H9 (cell line): ENCODE data around the gene B9D2. TPM values are rescaled to one million over a fixed set of nuclear protein-coding genes. Genes with fewer than 3 reads are reported as not detected.

Source experiments
- DNase-seq: peaks from one replicate; pipeline ENCODE4 v3.0.0-alpha.2; 2017
- H2AFZ ChIP-seq: one replicate; pipeline ENCODE4 v1.6.1; 2013; ENCODE audit warnings: mild to moderate bottlenecking, low read length, control low read depth, moderate library complexity
- H2AK5ac ChIP-seq: 2 replicates; pipeline ENCODE4 v1.6.1; 2013; ENCODE audit warnings: low read length, control low read depth, mixed read lengths; ENCODE audit not compliant: insufficient read length
- H2BK120ac ChIP-seq: one replicate; pipeline ENCODE4 v1.6.1; 2013; ENCODE audit warnings: low read depth, mild to moderate bottlenecking, low read length, control low read depth, inconsistent platforms; ENCODE audit not compliant: poor library complexity, severe bottlenecking
- H2BK12ac ChIP-seq: 2 replicates; pipeline ENCODE4 v1.6.1; 2013; ENCODE audit warnings: low read length, control low read depth, mixed read lengths, low read depth; ENCODE audit not compliant: insufficient read length
- H2BK15ac ChIP-seq: 2 replicates; pipeline ENCODE4 v1.6.1; 2013; ENCODE audit warnings: low read depth, low read length, control low read depth
- H2BK20ac ChIP-seq: one replicate; pipeline ENCODE4 v1.6.1; 2013; ENCODE audit warnings: low read depth, mild to moderate bottlenecking, low read length, control low read depth, inconsistent platforms; ENCODE audit not compliant: poor library complexity, severe bottlenecking
- H2BK5ac ChIP-seq: 2 replicates; pipeline ENCODE4 v1.6.1; 2013; ENCODE audit warnings: low read length, control low read depth, mixed read lengths; ENCODE audit not compliant: insufficient read length
- H3K14ac ChIP-seq: 2 replicates; pipeline ENCODE4 v1.6.1; 2013; ENCODE audit warnings: low read length, control low read depth; ENCODE audit not compliant: insufficient read depth
- H3K18ac ChIP-seq: 2 replicates; pipeline ENCODE4 v1.6.1; 2013; ENCODE audit warnings: low read depth, mild to moderate bottlenecking, mixed read lengths, low read length, control low read depth; ENCODE audit not compliant: insufficient read length
- H3K23ac ChIP-seq: 2 replicates; pipeline ENCODE4 v1.6.1; 2013; ENCODE audit warnings: low read length, control low read depth, mixed read lengths, low read depth; ENCODE audit not compliant: insufficient read length
- H3K23me2 ChIP-seq: 2 replicates; pipeline ENCODE4 v1.6.1; 2013; ENCODE audit warnings: low read depth, mild to moderate bottlenecking, mixed read lengths, low read length, control low read depth; ENCODE audit not compliant: insufficient read length, poor library complexity, severe bottlenecking
- H3K27ac ChIP-seq: 2 replicates; pipeline ENCODE4 v1.5.1; 2013; ENCODE audit warnings: low read length, control low read depth, mixed read lengths, low read depth; ENCODE audit not compliant: insufficient read length
- H3K27me3 ChIP-seq: 2 replicates; pipeline ENCODE4 v1.6.1; 2013; ENCODE audit warnings: low read length, control low read depth, inconsistent platforms; ENCODE audit not compliant: insufficient read depth
- H3K4ac ChIP-seq: 2 replicates; pipeline ENCODE4 v1.6.1; 2013; ENCODE audit warnings: low read depth, mild to moderate bottlenecking, control low read depth, inconsistent platforms, low read length, moderate library complexity
- H3K4me1 ChIP-seq: 2 replicates; pipeline ENCODE4 v1.6.1; 2013; ENCODE audit warnings: low read length, control low read depth, inconsistent platforms; ENCODE audit not compliant: insufficient read depth
- H3K4me2 ChIP-seq: 2 replicates; pipeline ENCODE4 v1.6.1; 2013; ENCODE audit warnings: low read length, control low read depth, mixed read lengths; ENCODE audit not compliant: insufficient read length, insufficient read depth
- H3K56ac ChIP-seq: 2 replicates; pipeline ENCODE4 v1.6.1; 2013; ENCODE audit warnings: low read depth, mild to moderate bottlenecking, mixed read lengths, low read length, control low read depth; ENCODE audit not compliant: insufficient read length
- H3K79me1 ChIP-seq: 2 replicates; pipeline ENCODE4 v1.6.1; 2013; ENCODE audit warnings: low read depth, mild to moderate bottlenecking, moderate library complexity, low read length, control low read depth, inconsistent platforms; ENCODE audit not compliant: insufficient read depth, poor library complexity, severe bottlenecking
- H3K79me2 ChIP-seq: 2 replicates; pipeline ENCODE4 v1.6.1; 2013; ENCODE audit warnings: low read length, control low read depth, inconsistent platforms; ENCODE audit not compliant: insufficient read depth
- H3K9ac ChIP-seq: 2 replicates; pipeline ENCODE4 v1.6.1; 2013; ENCODE audit warnings: low read length, control low read depth, mixed read lengths; ENCODE audit not compliant: insufficient read length; ENCODE audit errors: extremely low read depth
- H3K9me3 ChIP-seq: one replicate; pipeline ENCODE4 v1.6.1; 2013; ENCODE audit warnings: low read depth, low read length, inconsistent platforms; ENCODE audit not compliant: control insufficient read depth
- H3T11ph ChIP-seq: one replicate; pipeline ENCODE4 v1.6.1; 2013; ENCODE audit warnings: mild to moderate bottlenecking, low read length, control low read depth, inconsistent platforms
- H4K20me1 ChIP-seq: one replicate; pipeline ENCODE4 v1.6.1; 2013; ENCODE audit not compliant: control insufficient read depth, insufficient read length, insufficient read depth
- H4K5ac ChIP-seq: 2 replicates; pipeline ENCODE4 v1.6.1; 2013; ENCODE audit warnings: low read depth, mild to moderate bottlenecking, mixed read lengths, low read length, control low read depth; ENCODE audit not compliant: insufficient read length
- H4K8ac ChIP-seq: replicated peaks from 2 replicates; pipeline ENCODE4 v1.6.1; 2013; ENCODE audit warnings: low read length, control low read depth, mixed read lengths, low read depth; ENCODE audit not compliant: insufficient read length
- H4K91ac ChIP-seq: 2 replicates; pipeline ENCODE4 v1.6.1; 2013; ENCODE audit warnings: low read depth, mild to moderate bottlenecking, moderate library complexity, mixed read lengths, low read length, control low read depth; ENCODE audit not compliant: insufficient read length
- H3K27ac Mint-ChIP-seq, 3 experiments: 2 replicates in 2 of 3; 3 replicates in 1 of 3; pipeline ENCODE4 v1.8.0; 2020 to 2021; ENCODE audit warnings: mixed read lengths in 3 of 3, mild to moderate bottlenecking in 1 of 3, moderate library complexity in 1 of 3
- H3K27me3 Mint-ChIP-seq: 2 replicates; pipeline ENCODE4 v1.8.0; 2021; ENCODE audit warnings: low read depth, mild to moderate bottlenecking, moderate library complexity, mixed read lengths
- H3K36me3 Mint-ChIP-seq, 3 experiments: 2 replicates in 2 of 3; 3 replicates in 1 of 3; pipeline ENCODE4 v1.8.0; 2020 to 2021; ENCODE audit warnings: low read depth in 3 of 3, mixed read lengths in 3 of 3; ENCODE audit not compliant: insufficient read depth in 1 of 3
- H3K4me1 Mint-ChIP-seq, 2 experiments: 2 replicates each; pipeline ENCODE4 v1.8.0; 2020; ENCODE audit warnings: mixed read lengths in 2 of 2
- H3K4me3 Mint-ChIP-seq, 2 experiments: 2 replicates in 1 of 2; 3 replicates in 1 of 2; pipeline ENCODE4 v1.8.0; 2020 to 2021; ENCODE audit warnings: mild to moderate bottlenecking in 2 of 2, mixed read lengths in 2 of 2, moderate library complexity in 1 of 2
- H3K9me3 Mint-ChIP-seq, 2 experiments: 2 replicates in 1 of 2; 3 replicates in 1 of 2; pipeline ENCODE4 v1.8.0; 2020; ENCODE audit warnings: mild to moderate bottlenecking in 2 of 2, mixed read lengths in 2 of 2, moderate library complexity in 1 of 2
- WGBS: extraction: QIAGEN DNeasy Blood & Tissue Kit; methylation state at CpG from one replicate; pipeline ENCODE4 v1.1.7; 2013; ENCODE audit warnings: missing lambda C conversion rate, low lambda C conversion rate, mixed read lengths; ENCODE audit not compliant: insufficient read length; ENCODE audit errors: extremely low coverage; 5-methylcytosine and 5-hydroxymethylcytosine counted together
- total RNA-seq: library from RNA; stranded (reverse); gene quantifications from 2 replicates; pipeline ENCODE4 v1.2.1, GENCODE V29; 2021
- TF ChIP-seq, protein P1 (sequence below): fragments of 200-600 bp; sonication (generic); conservative IDR thresholded peaks from 3 replicates; pipeline ENCODE4 v1.8.0; 2021; ENCODE audit warnings: antibody characterized with exemption, mild to moderate bottlenecking

The B9D2 gene
- total RNA-seq, 1 experiment from 2014 or later, result 4.8 TPM

- Mint-ChIP-seq H3K27me3 (peaks cover 39% of the 10 kb centered on the region), H3K9me3 (no peaks in the 10 kb centered on the region; a peak in 1 of 5 replicates), H3K36me3 (peaks cover 0 to 24% (median 5%) of the 10 kb centered on the region in 3 experiments; a peak in 4 of 7 replicates), H3K4me3 (peak overlapping the region; percentile 75 to 93), H3K4me1 (peaks cover 20 to 22% of the 10 kb centered on the region in 2 experiments), H3K27ac (no peak overlapping the region)
- Histone ChIP-seq H3K4me1 (no peaks in the 10 kb centered on the region; the same call in 1 of the 2 replicates), H3K9me3 (no peaks in the 10 kb centered on the region), H2BK15ac (no peak overlapping the region), H3K9ac (no peak overlapping the region), H3K18ac (no peak overlapping the region), H3K79me2 (no peaks in the 10 kb centered on the region), H3T11ph (no peak overlapping the region), H3K79me1 (no peaks in the 10 kb centered on the region), H2AFZ (no peak overlapping the region), H4K8ac (no peak overlapping the region), H3K23me2 (peaks cover 26% of the 10 kb centered on the region), H4K91ac (no peak overlapping the region), H4K5ac (no peak overlapping the region), H3K4me2 (peak overlapping the region; percentile 63), H2BK5ac (no peak overlapping the region), H2AK5ac (no peak overlapping the region), H3K27me3 (peaks cover 10% of the 10 kb centered on the region; the same call in 1 of the 2 replicates), H3K14ac (no peak overlapping the region), H2BK120ac (no peak overlapping the region), H2BK20ac (no peak overlapping the region), H2BK12ac (no peak overlapping the region), H4K20me1 (no peaks in the 10 kb centered on the region), H3K23ac (no peak overlapping the region), H3K4ac (no peak overlapping the region), H3K56ac (no peak overlapping the region), H3K27ac (no peak overlapping the region)
- WGBS, result no CpG with 5 or more reads among the region's 58 CpGs
- TF ChIP-seq, protein P1, sequence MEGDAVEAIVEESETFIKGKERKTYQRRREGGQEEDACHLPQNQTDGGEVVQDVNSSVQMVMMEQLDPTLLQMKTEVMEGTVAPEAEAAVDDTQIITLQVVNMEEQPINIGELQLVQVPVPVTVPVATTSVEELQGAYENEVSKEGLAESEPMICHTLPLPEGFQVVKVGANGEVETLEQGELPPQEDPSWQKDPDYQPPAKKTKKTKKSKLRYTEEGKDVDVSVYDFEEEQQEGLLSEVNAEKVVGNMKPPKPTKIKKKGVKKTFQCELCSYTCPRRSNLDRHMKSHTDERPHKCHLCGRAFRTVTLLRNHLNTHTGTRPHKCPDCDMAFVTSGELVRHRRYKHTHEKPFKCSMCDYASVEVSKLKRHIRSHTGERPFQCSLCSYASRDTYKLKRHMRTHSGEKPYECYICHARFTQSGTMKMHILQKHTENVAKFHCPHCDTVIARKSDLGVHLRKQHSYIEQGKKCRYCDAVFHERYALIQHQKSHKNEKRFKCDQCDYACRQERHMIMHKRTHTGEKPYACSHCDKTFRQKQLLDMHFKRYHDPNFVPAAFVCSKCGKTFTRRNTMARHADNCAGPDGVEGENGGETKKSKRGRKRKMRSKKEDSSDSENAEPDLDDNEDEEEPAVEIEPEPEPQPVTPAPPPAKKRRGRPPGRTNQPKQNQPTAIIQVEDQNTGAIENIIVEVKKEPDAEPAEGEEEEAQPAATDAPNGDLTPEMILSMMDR, result no peak
- peak; percentile 44 for DNase-seq
These were observed 12.4 kb downstream of the B9D2 start for GRCh38 chr19:41351339-41352245.
